B cell (primary cell): ENCODE data around the gene SLC35G2.

Experiments
- CTCF ChIP-seq: fragments of 200-600 bp; IDR thresholded peaks from one replicate; pipeline ENCODE4 v1.8.0; 2022; ENCODE audit warnings: antibody characterized with exemption, mild to moderate bottlenecking
- EZH2 ChIP-seq: IDR thresholded peaks from 2 replicates; pipeline ENCODE4 v1.6.1; 2012; ENCODE audit warnings: borderline replicate concordance, low read depth, mild to moderate bottlenecking, moderate library complexity, low read length; ENCODE audit not compliant: insufficient read depth, poor library complexity, severe bottlenecking

- TF ChIP-seq CTCF (peak; percentile 52), EZH2 (no peak)
Observed at GRCh38 chr3:136861890-136862616, 43.1 kb downstream of the SLC35G2 start, which contains the start of gene NCK1.
